B cell (primary cell): ENCODE results near the gene ARFIP2.

Source experiments
- EZH2 ChIP-seq: IDR thresholded peaks from 2 replicates; pipeline ENCODE4 v1.6.1; 2012; ENCODE audit warnings: borderline replicate concordance, low read depth, mild to moderate bottlenecking, moderate library complexity, low read length; ENCODE audit not compliant: insufficient read depth, poor library complexity, severe bottlenecking
- TF ChIP-seq, protein P1 (sequence below): fragments of 200-600 bp; IDR thresholded peaks from one replicate; pipeline ENCODE4 v1.8.0; 2022; ENCODE audit warnings: antibody characterized with exemption, mild to moderate bottlenecking

DNA sequence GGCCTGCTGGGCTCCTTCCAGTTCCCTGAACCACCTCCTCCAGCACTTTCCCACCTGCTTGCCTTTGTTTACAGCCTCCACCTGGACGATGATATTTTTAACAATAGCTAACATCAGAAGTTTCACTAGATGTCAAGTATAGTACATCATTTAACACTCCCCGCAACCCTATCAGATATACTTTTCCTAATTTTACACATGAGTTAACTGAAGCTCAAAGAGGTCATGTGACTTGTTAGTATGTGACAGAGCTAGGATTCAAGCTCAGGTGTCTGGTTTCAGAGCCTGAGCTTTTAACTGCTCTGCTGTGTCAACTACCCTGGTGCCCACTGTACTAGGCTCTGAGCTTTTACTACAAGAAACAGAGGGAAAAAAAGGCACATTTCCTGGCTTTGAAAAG lies 26.1 kb downstream of the ARFIP2 start:
- TF ChIP-seq, protein P1, sequence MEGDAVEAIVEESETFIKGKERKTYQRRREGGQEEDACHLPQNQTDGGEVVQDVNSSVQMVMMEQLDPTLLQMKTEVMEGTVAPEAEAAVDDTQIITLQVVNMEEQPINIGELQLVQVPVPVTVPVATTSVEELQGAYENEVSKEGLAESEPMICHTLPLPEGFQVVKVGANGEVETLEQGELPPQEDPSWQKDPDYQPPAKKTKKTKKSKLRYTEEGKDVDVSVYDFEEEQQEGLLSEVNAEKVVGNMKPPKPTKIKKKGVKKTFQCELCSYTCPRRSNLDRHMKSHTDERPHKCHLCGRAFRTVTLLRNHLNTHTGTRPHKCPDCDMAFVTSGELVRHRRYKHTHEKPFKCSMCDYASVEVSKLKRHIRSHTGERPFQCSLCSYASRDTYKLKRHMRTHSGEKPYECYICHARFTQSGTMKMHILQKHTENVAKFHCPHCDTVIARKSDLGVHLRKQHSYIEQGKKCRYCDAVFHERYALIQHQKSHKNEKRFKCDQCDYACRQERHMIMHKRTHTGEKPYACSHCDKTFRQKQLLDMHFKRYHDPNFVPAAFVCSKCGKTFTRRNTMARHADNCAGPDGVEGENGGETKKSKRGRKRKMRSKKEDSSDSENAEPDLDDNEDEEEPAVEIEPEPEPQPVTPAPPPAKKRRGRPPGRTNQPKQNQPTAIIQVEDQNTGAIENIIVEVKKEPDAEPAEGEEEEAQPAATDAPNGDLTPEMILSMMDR = no peak
- TF ChIP-seq EZH2 = no peak
